NCI-H510A (cell line): ENCODE data around the gene PAQR6.

Source experiments
- DNase-seq: peaks from one replicate; lab custom pipeline; 2025; lab: John Stamatoyannopoulos, UW

Gene PAQR6

GRCh38 chr1:156247460-156248322 is at the start of gene PAQR6:
Gene PAQR6, minus strand, starts transcription at chr1:156248056. Its CDS starts 1,325 bp downstream, at chr1:156246731.
- DNase-seq: no peak

GRCh38 chr1:156295391-156295947 is 47.6 kb upstream of the PAQR6 start, which contains the start of gene GLMP:
Gene GLMP, minus strand, starts transcription at chr1:156295679. Its CDS starts 34 bp downstream, at chr1:156295645.
- DNase-seq: peak; percentile 26

- no peak for DNase-seq
These were observed 46.0 kb upstream of the PAQR6 start for GRCh38 chr1:156293895-156294294.

- DNase-seq: no peak
These were observed 45.2 kb upstream of the PAQR6 start for GRCh38 chr1:156293098-156293434.

- peak; percentile 55 for DNase-seq
These were observed 43.6 kb upstream of the PAQR6 start for GRCh38 chr1:156291226-156292061.

GRCh38 chr1:156289857-156290256 is 42.0 kb upstream of the PAQR6 start:
- no peak for DNase-seq

GRCh38 chr1:156286061-156286460 is 38.2 kb upstream of the PAQR6 start:
- DNase-seq: no peak

- DNase-seq: no peak
These were observed 37.6 kb upstream of the PAQR6 start for GRCh38 chr1:156285437-156285836.

GRCh38 chr1:156284757-156285156 is 36.9 kb upstream of the PAQR6 start:
- no peak for DNase-seq

- DNase-seq: peak; percentile 85
These were observed 36.3 kb upstream of the PAQR6 start, which contains the start of gene TMEM79 for GRCh38 chr1:156284112-156284511. Gene TMEM79, plus strand, starts transcription at chr1:156284325. Its CDS starts 902 bp downstream, at chr1:156285227.

GRCh38 chr1:156283521-156283920 is 35.7 kb upstream of the PAQR6 start:
- no peak for DNase-seq

GRCh38 chr1:156282479-156283222 is 34.8 kb upstream of the PAQR6 start, which contains the start of gene SMG5:
Gene SMG5, minus strand, starts transcription at chr1:156282825. Its CDS starts 145 bp downstream, at chr1:156282680.
- peak; percentile 99 for DNase-seq

- peak; percentile 57 for DNase-seq
These were observed 34.0 kb upstream of the PAQR6 start for GRCh38 chr1:156281693-156282478.

- no peak for DNase-seq
These were observed 33.4 kb upstream of the PAQR6 start for GRCh38 chr1:156281281-156281680.

GRCh38 chr1:156279837-156280236 is 32.0 kb upstream of the PAQR6 start:
- no peak for DNase-seq

- DNase-seq: no peak
These were observed 29.1 kb upstream of the PAQR6 start for GRCh38 chr1:156276966-156277381.

- no peak for DNase-seq
These were observed 28.7 kb upstream of the PAQR6 start for GRCh38 chr1:156276532-156276931.

GRCh38 chr1:156270314-156270713 is 22.5 kb upstream of the PAQR6 start:
- no peak for DNase-seq

- no peak for DNase-seq
These were observed 20.5 kb upstream of the PAQR6 start for GRCh38 chr1:156268336-156268735.

- no peak for DNase-seq
These were observed 18.2 kb upstream of the PAQR6 start for GRCh38 chr1:156266051-156266450.

- no peak for DNase-seq
These were observed 15.4 kb upstream of the PAQR6 start for GRCh38 chr1:156263288-156263655.
